SK-N-SH treated with all-trans-retinoic acid at 6 μM for 48 hours (cell line): ENCODE results near the gene UNC45B.

ENCODE experiments used
- ARNTL ChIP-seq: fragments of 450-650 bp; formaldehyde crosslinking; IDR thresholded peaks from 2 replicates; pipeline ENCODE4 v1.5.0; 2020; ENCODE audit warnings: low read depth, mild to moderate bottlenecking, moderate library complexity, borderline replicate concordance
- POU6F1 ChIP-seq: fragments of 250-450 bp; sonication (Bioruptor Pico); IDR thresholded peaks from 2 replicates; pipeline ENCODE4 v1.8.0; 2021; ENCODE audit warnings: low read depth, mild to moderate bottlenecking, moderate library complexity, borderline replicate concordance
- SNAI2 ChIP-seq: fragments of 250-450 bp; sonication (Bioruptor Pico); IDR thresholded peaks from 2 replicates; pipeline ENCODE4 v1.5.0; 2020; ENCODE audit warnings: mild to moderate bottlenecking, moderate library complexity
- TCF4 ChIP-seq: fragments of 250-450 bp; sonication (Bioruptor Pico); IDR thresholded peaks from 2 replicates; pipeline ENCODE4 v1.8.0; 2021; ENCODE audit warnings: mild to moderate bottlenecking, moderate library complexity, borderline replicate concordance
- ZFP3 ChIP-seq: fragments of 250-450 bp; sonication (Bioruptor Pico); IDR thresholded peaks from 2 replicates; pipeline ENCODE4 v1.5.0; 2020; ENCODE audit warnings: mild to moderate bottlenecking, moderate library complexity
- ZNF70 ChIP-seq: fragments of 450-650 bp; formaldehyde crosslinking; IDR thresholded peaks from 2 replicates; pipeline ENCODE4 v1.5.0; 2020; ENCODE audit warnings: mild to moderate bottlenecking, moderate library complexity

- TF ChIP-seq POU6F1 (CRISPR knock-in tag) (no peak), SNAI2 (CRISPR knock-in tag) (no peak), ARNTL (CRISPR knock-in tag) (no peak), ZNF70 (CRISPR knock-in tag) (no peak), TCF4 (CRISPR knock-in tag) (no peak), ZFP3 (CRISPR knock-in tag) (no peak)
Measured at GRCh38 chr17:35155246-35155645, 7.6 kb downstream of the UNC45B start.
